Measurements from ENCODE around the gene CSN3. TPM values are rescaled to one million over a fixed set of nuclear protein-coding genes. Genes with fewer than 3 reads are reported as not detected.

Gene CSN3
- total RNA-seq, 1 donor from 2014 or later = not detected

- peak; percentile 51 for DNase-seq
These were observed 55.2 kb downstream of the CSN3 start for GRCh38 chr4:70297576-70297975.

GRCh38 chr4:70298051-70298450 lies 55.7 kb downstream of the CSN3 start:
- peak; percentile 78 for DNase-seq

- no peak for DNase-seq
These were observed 57.2 kb downstream of the CSN3 start for GRCh38 chr4:70299643-70300042.

GRCh38 chr4:70300215-70300614 lies 57.8 kb downstream of the CSN3 start:
- DNase-seq = no peak

Other genes with a start within 250 kb of the CSN3 start
- gene STATH, start 246.6 kb upstream of the CSN3 start, total RNA-seq = 68.2 TPM
- not detected for gene HTN3, start 214.1 kb upstream of the CSN3 start, total RNA-seq
- gene HTN1, start 192.2 kb upstream of the CSN3 start, total RNA-seq = not detected
- gene PRR27, start 88.4 kb upstream of the CSN3 start, total RNA-seq = 0.51 TPM
- not detected for gene ODAM, start 46.9 kb upstream of the CSN3 start, total RNA-seq
- not detected for gene FDCSP, start 16.5 kb upstream of the CSN3 start, total RNA-seq
- gene CABS1, start 92.4 kb downstream of the CSN3 start, total RNA-seq = not detected
- gene SMR3A, start 118.2 kb downstream of the CSN3 start, total RNA-seq = not detected
- not detected for gene SMR3B, start 140.5 kb downstream of the CSN3 start, total RNA-seq
- gene OPRPN, start 155.3 kb downstream of the CSN3 start, total RNA-seq = not detected
- 140 TPM for gene MUC7, start 229.6 kb downstream of the CSN3 start, total RNA-seq

Measured in tongue (tissue), 2 donors.